MM.1S (cell line): Measurements from ENCODE around the gene SERPINA6.

Experiments
- CTCF ChIP-seq: fragments of 300-600 bp; sonication (generic); IDR thresholded peaks from 2 replicates; pipeline ENCODE4 v1.5.1; 2016; ENCODE audit warnings: antibody characterized with exemption, low read length, mixed read lengths
- EZH2 ChIP-seq: fragments of 300-600 bp; sonication (generic); optimal IDR thresholded peaks from 2 replicates; pipeline ENCODE3; 2017; ENCODE audit warnings: low read depth, mild to moderate bottlenecking, antibody characterized with exemption, low read length, mixed read lengths

- no peak for TF ChIP-seq EZH2
- no peak for TF ChIP-seq CTCF
These were observed 42.5 kb upstream of the SERPINA6 start for GRCh38 chr14:94365624-94366023.
